Stimulated activated memory B cell treated with anti-CD40 and anti-IgM and Interleukin-4, amounts not matched to agents 10 μg/mL and 1 μg/mL and 100 μg/mL, for 72 hours (primary cell): ENCODE data around the gene CDH4.
A peak's percentile ranks its signal among the peaks of the same experiment; 100 is the strongest.

Experiments
- ATAC-seq: fragments of 150-1000 bp; cut with Tn5 transposase; 2 replicates; pipeline ENCODE4 v1.10.0; 2021
- H3K27ac Mint-ChIP-seq: one replicate; pipeline ENCODE4 v1.8.0; 2022; ENCODE audit warnings: mild to moderate bottlenecking, mixed read lengths
- H3K27me3 Mint-ChIP-seq: one replicate; pipeline ENCODE4 v1.8.0; 2022; ENCODE audit warnings: mixed read lengths
- H3K36me3 Mint-ChIP-seq: one replicate; pipeline ENCODE4 v1.8.0; 2022; ENCODE audit warnings: mixed read lengths
- H3K4me1 Mint-ChIP-seq: one replicate; pipeline ENCODE4 v1.8.0; 2022; ENCODE audit warnings: mixed read lengths
- H3K4me3 Mint-ChIP-seq: one replicate; pipeline ENCODE4 v1.8.0; 2022; ENCODE audit warnings: mild to moderate bottlenecking, moderate library complexity, mixed read lengths
- H3K9me3 Mint-ChIP-seq: one replicate; pipeline ENCODE4 v1.8.0; 2022; ENCODE audit warnings: mixed read lengths

CDH4 gene

DNA sequence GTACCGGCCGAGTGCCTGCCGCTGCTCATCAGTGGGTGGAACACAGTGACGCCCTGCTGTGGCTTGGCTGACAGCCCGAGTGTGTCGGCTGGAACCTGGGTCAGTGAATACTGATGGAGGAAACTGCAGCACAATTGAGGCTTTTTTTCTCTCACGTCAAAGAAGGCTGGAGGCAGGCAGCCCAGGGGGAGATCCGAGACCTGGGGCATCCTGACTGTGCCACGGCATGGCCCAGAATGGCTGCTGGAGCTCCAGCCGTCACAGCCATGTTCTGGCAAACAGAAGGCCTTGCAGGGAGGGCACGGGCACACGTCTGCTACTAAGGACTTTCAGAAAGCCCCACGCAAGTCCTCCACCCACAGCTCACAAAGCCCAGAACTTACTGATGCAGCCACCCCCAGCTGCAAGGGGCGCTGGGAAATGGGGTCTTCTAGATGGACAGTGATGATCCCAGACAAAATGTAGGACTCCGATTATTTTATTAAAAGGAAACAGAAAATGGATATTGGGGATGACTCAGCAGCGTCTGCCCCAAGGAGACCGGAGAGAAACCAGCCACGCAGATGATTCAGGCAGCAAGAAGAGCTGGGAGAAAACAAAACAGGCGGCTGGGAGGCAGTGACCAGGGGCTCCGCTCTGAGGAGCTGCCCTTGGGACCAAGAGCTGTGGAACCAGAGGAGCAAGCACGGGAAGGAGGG, 673.6 kb downstream of the CDH4 start:
- Mint-ChIP-seq H3K4me3 (no peak overlapping the region), H3K27me3 (peaks cover 11% of the 10 kb centered on the region), H3K27ac (no peak overlapping the region), H3K9me3 (no peaks in the 10 kb centered on the region), H3K36me3 (no peaks in the 10 kb centered on the region), H3K4me1 (no peaks in the 10 kb centered on the region)
- no peak for ATAC-seq

DNA sequence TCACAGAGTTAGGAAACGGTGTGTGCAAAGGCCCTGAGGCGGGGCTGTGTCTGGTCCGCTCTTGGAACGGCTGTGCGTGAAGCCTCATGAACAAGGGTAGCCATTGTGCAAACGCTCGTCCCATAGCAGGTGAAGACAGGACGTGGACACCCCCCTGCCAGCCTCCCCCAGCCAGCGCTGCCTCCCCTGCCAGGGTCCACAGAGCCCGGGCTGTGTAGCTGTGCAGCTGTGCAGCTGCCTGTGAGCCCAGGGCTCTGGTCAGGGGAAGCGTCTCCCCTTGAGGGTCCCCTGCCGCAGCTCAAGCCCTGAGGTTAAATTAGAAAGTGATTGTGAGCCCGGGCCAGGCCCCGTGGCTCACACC, 674.2 kb downstream of the CDH4 start:
- Mint-ChIP-seq H3K4me1 (no peaks in the 10 kb centered on the region), H3K4me3 (no peak overlapping the region), H3K9me3 (no peaks in the 10 kb centered on the region), H3K27me3 (peaks cover 12% of the 10 kb centered on the region), H3K27ac (no peak overlapping the region), H3K36me3 (no peaks in the 10 kb centered on the region)
- ATAC-seq, result no peak

DNA sequence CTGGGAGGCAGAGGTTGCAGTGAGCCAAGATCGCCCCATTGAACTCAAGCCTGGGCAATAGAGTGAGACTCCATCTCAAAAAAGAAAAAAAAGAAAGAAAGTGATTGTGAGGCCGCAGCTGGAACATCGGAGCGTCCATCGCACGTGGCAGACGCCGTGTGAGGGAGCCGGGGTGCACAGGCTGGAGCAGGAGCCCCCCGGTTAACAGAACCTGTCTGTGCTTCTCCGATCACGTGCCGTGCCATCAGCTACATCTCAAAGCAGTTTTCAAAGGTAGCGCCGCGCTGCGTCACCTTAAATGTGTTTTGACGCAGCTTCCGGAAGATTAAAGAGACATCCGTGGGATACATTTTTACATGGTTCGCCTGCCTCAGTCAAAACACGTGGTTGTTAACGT, 674.7 kb downstream of the CDH4 start:
- no peak overlapping the region for H3K4me3 Mint-ChIP-seq
- H3K4me1 Mint-ChIP-seq, result no peaks in the 10 kb centered on the region
- no peak for ATAC-seq
- no peak overlapping the region for H3K27ac Mint-ChIP-seq
- no peaks in the 10 kb centered on the region for H3K36me3 Mint-ChIP-seq
- peaks cover 17% of the 10 kb centered on the region for H3K27me3 Mint-ChIP-seq
- no peaks in the 10 kb centered on the region for H3K9me3 Mint-ChIP-seq

GRCh38 chr20:61927193-61927825, 675.2 kb downstream of the CDH4 start:
- H3K4me1 Mint-ChIP-seq, result no peaks in the 10 kb centered on the region
- no peaks in the 10 kb centered on the region for H3K9me3 Mint-ChIP-seq
- H3K27me3 Mint-ChIP-seq, result peaks cover 22% of the 10 kb centered on the region
- H3K36me3 Mint-ChIP-seq, result no peaks in the 10 kb centered on the region
- no peak overlapping the region for H3K27ac Mint-ChIP-seq
- H3K4me3 Mint-ChIP-seq, result no peak overlapping the region
- ATAC-seq, result no peak

DNA sequence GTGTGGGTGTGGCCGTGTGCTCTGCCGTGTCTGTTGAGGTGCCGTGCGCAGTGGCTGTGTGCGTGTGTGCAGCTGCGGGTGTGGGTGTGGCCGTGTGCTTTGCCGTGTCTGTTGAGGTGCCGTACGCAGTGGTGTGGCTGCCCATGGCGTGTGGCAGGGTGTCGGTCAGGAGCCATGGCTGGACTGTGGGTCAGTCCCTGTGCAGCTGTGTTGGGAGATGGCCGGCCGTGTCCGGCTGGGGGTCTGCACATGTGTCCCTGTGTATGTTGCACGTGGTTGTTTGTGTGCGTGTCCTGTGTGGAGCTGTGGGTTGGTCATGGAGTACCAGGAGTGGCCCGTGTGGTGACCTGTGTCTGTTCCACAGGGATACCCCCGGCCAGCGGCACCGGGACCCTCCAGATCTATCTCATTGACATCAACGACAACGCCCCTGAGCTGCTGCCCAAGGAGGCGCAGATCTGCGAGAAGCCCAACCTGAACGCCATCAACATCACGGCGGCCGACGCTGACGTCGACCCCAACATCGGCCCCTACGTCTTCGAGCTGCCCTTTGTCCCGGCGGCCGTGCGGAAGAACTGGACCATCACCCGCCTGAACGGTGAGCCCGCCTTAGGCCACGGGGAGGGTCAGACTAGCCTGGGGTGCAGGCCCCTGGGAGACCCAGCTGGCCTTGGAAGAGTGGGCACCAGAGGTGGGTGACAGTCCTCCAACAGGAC, 675.9 kb downstream of the CDH4 start:
- Mint-ChIP-seq H3K4me3 (no peak overlapping the region), H3K4me1 (no peaks in the 10 kb centered on the region), H3K27ac (no peak overlapping the region), H3K27me3 (peaks cover 27% of the 10 kb centered on the region), H3K36me3 (no peaks in the 10 kb centered on the region), H3K9me3 (no peaks in the 10 kb centered on the region)
- no peak for ATAC-seq

GRCh38 chr20:61929561-61929960, 677.5 kb downstream of the CDH4 start:
- Mint-ChIP-seq H3K36me3 (no peaks in the 10 kb centered on the region), H3K4me1 (no peaks in the 10 kb centered on the region), H3K9me3 (no peaks in the 10 kb centered on the region), H3K27ac (no peak overlapping the region), H3K4me3 (no peak overlapping the region), H3K27me3 (peaks cover 29% of the 10 kb centered on the region)
- ATAC-seq, result no peak

DNA sequence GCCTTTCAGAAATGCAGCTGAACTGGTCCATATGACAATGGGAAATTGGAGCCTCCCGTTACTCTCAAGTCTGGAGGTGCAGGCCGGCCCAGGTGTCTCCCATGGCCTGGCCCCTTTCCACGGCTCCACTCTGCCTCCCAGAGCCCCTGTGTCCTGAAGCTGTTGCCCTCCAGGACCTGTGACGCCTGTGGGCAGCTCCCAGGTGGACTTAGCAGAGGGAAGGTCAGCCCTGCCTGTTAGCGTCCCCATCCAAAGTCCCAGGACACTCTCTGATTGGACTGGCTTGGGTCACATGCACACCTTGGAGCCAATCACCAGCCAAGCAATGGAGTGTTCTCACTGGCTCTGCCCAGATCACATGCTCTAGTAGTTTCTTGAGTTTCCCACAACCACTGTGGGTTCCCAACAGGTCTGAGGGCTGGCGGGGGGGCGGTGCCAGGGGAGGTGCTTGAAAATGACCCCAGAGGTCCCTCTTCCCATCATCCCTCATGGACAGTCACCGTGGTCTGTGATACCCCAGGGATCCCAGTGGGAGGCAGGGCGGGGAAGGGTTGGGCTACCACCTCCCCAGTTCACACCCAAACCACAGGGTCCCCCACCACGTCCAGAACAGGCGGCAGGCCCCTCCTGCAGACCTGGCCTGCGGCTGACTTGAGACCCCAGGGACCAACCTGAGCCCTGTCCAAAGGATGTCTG, 678.1 kb downstream of the CDH4 start:
- ATAC-seq, result no peak
- no peaks in the 10 kb centered on the region for H3K36me3 Mint-ChIP-seq
- no peaks in the 10 kb centered on the region for H3K4me1 Mint-ChIP-seq
- H3K4me3 Mint-ChIP-seq, result no peak overlapping the region
- no peak overlapping the region for H3K27ac Mint-ChIP-seq
- no peaks in the 10 kb centered on the region for H3K9me3 Mint-ChIP-seq
- H3K27me3 Mint-ChIP-seq, result peaks cover 34% of the 10 kb centered on the region

DNA sequence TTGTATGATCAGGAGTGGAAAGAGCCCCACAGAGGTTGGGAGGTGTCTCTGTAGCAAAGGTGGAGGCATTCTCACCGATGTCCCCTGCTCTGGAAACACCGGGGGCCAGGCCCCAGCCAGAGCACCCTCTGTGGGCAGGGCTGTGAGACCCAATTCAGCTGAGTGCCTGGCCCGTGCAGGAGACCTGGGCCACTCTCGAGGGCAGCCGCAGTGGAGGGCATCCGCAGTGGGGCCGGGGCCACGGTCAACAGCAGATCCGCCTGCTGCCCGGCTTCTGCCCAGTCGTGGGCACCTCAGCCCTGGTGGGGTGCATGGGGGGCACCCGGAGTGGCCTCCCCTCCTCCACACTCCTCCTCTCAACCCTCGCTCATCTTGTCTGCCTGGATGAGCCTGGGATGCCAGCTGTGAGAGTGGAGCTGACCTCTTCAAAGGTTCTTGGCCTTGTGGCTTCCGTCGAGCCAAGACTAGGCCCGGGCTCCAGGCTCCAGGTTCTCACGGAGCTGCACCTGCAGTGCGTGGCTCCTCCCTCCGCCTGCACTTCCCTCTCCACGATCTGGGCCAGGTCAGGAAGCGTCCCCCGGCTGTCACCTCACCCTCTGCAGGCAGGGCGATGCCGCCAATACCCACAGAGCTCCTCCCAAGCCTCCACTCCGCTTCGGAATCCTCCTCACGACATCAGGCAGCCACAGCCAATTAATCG, 678.9 kb downstream of the CDH4 start:
- no peaks in the 10 kb centered on the region for H3K36me3 Mint-ChIP-seq
- H3K4me1 Mint-ChIP-seq, result no peaks in the 10 kb centered on the region
- peaks cover 30% of the 10 kb centered on the region for H3K27me3 Mint-ChIP-seq
- H3K4me3 Mint-ChIP-seq, result no peak overlapping the region
- H3K27ac Mint-ChIP-seq, result no peak overlapping the region
- no peaks in the 10 kb centered on the region for H3K9me3 Mint-ChIP-seq
- no peak for ATAC-seq

- H3K36me3 Mint-ChIP-seq, result no peaks in the 10 kb centered on the region
- H3K4me3 Mint-ChIP-seq, result no peak overlapping the region
- H3K27me3 Mint-ChIP-seq, result peaks cover 32% of the 10 kb centered on the region
- no peak overlapping the region for H3K27ac Mint-ChIP-seq
- H3K9me3 Mint-ChIP-seq, result no peaks in the 10 kb centered on the region
- no peaks in the 10 kb centered on the region for H3K4me1 Mint-ChIP-seq
- ATAC-seq, result no peak
Measured at GRCh38 chr20:61931476-61932198, 679.6 kb downstream of the CDH4 start.

DNA sequence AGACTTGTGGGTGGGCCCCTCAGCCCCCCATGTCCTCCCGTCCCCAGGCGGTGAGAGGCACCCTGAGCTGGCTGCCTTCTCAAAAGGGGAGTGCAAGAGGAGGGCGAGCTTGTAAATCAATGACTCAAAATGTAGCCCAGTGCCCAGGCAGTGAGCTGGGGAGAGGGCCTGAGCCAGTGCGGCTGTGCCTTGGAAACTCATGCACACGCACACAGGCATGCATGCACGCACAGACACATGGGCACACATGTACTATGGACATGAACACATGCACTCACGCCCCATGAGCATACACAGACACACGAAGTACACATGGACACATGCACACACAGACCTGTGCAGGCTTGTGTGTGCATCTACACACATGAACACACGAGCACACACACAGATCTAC, 680.1 kb downstream of the CDH4 start:
- no peak overlapping the region for H3K4me3 Mint-ChIP-seq
- H3K36me3 Mint-ChIP-seq, result no peaks in the 10 kb centered on the region
- no peak overlapping the region for H3K27ac Mint-ChIP-seq
- no peaks in the 10 kb centered on the region for H3K4me1 Mint-ChIP-seq
- H3K27me3 Mint-ChIP-seq, result peaks cover 37% of the 10 kb centered on the region
- no peak for ATAC-seq
- no peaks in the 10 kb centered on the region for H3K9me3 Mint-ChIP-seq

DNA sequence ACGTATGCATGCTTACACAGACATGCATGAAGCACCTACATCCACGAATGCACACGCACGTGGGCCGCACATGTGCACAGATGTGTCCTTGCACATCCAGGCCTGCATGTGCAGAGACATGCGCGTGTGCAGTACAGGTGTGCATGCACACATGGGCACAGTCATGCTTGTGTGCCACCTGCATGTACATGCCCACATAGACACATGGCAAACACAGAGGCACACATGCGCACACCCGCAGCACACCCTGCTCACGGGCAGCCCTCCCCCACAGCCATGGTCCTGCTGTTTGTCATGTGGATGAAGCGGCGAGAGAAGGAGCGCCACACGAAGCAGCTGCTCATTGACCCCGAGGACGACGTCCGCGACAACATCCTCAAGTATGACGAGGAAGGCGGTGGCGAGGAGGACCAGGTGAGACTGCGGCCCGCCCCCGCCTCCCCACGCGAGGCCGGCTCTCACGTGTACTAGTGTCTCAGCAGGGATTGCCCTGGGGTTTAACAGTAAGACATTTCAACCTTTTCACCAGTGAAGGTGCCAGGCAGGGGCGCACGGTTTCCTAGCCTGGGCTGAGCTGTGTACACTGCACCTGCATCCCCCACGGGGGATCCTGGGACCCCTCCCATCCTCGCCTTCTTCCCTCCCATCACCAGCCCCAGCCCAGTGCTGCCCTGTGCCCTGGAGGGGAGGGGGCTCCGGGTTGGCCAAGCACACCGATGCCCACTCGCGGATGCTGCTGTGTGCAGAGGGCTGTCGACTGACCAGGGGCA, 680.8 kb downstream of the CDH4 start:
- H3K4me1 Mint-ChIP-seq, result no peaks in the 10 kb centered on the region
- peaks cover 44% of the 10 kb centered on the region for H3K27me3 Mint-ChIP-seq
- no peaks in the 10 kb centered on the region for H3K9me3 Mint-ChIP-seq
- H3K27ac Mint-ChIP-seq, result no peak overlapping the region
- no peaks in the 10 kb centered on the region for H3K36me3 Mint-ChIP-seq
- no peak overlapping the region for H3K4me3 Mint-ChIP-seq
- ATAC-seq, result peak; percentile 31

DNA sequence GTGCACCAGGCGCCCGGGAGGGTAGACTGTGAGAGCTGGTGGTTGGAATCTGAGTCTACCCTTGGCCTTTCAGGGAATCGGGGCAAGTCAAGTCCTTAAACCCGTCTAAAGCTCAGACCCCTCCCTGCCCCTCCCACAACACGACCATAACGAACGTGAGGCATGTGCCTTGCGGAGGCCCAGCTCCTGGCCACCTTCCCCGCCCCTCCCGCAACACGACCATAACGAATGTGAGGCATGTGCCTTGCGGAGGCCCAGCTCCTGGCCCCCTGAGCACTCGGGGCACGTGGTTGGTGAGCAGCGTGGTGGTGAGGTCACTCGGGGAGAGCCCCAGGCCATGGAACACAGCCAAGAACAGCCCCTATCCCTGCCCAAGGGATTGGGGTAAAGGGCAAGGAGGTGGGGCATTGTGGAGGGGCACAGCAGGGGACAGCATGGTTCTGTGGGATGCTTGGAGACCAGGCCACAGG, 681.5 kb downstream of the CDH4 start:
- peaks cover 49% of the 10 kb centered on the region for H3K27me3 Mint-ChIP-seq
- ATAC-seq, result no peak
- H3K36me3 Mint-ChIP-seq, result no peaks in the 10 kb centered on the region
- H3K4me1 Mint-ChIP-seq, result no peaks in the 10 kb centered on the region
- no peaks in the 10 kb centered on the region for H3K9me3 Mint-ChIP-seq
- no peak overlapping the region for H3K4me3 Mint-ChIP-seq
- no peak overlapping the region for H3K27ac Mint-ChIP-seq

GRCh38 chr20:61933951-61934715, 682.1 kb downstream of the CDH4 start:
- H3K4me1 Mint-ChIP-seq, result no peaks in the 10 kb centered on the region
- H3K27me3 Mint-ChIP-seq, result peaks cover 49% of the 10 kb centered on the region
- ATAC-seq, result no peak
- H3K9me3 Mint-ChIP-seq, result no peaks in the 10 kb centered on the region
- H3K36me3 Mint-ChIP-seq, result no peaks in the 10 kb centered on the region
- H3K4me3 Mint-ChIP-seq, result no peak overlapping the region
- H3K27ac Mint-ChIP-seq, result no peak overlapping the region
